Activated T-cell treated with anti-CD3 and anti-CD28 coated beads for 48 hours (primary cell): ENCODE results near the gene RNF113A.
"Not testable (repeated sequence)": the region's sequence is repeated elsewhere in the genome, so short reads cannot be mapped to it uniquely, and the experiment has no call there.

Experiments
- DNase-seq: peaks from one replicate; pipeline ENCODE4 v3.0.0-alpha.2; 2020; ENCODE audit warnings: low read depth

RNF113A gene

DNA sequence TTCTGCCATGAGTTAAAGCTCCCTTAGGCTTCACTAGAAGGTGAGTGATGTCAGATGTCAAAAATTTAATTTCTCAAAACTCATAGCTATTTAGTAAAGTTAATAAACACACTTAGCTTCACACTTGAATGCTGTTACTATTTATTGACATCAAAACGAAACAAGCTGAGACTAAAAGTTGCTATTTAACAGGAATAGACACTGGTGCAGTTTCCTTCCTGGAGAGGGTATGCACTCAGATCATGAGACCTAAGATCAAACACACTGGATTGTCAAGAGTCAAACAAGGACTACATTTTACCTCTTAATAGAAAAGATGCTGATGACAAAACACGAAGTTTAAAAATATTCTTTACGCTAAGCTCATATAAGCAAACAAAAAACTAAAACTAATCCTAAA lies 37.6 kb downstream of the RNF113A start:
- DNase-seq, result no peak

GRCh38 chrX:119828446-119828845 lies 43.1 kb downstream of the RNF113A start:
- DNase-seq, result no peak

- no peak for DNase-seq
Measured at GRCh38 chrX:119826399-119826959, 45.1 kb downstream of the RNF113A start.

DNA sequence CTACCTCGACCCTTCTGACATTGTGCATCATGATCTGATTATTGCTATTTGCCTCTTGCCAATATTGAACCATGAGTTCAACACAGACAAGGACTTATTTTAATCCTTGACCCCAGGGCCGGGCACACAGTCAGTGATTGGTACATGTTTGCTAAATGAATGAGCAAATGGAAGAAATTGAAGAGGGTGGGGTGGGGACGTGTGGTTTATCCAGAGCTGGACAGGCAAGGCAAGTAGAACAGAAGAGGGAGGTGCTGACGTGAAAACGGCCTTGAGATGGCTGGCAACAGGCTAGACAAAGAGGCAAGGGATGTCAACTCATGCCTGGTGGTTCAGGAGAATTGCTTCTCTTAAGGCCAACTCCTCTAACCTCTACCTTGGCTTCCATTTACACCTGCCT lies 47.3 kb downstream of the RNF113A start:
- DNase-seq, result not testable (repeated sequence)

DNA sequence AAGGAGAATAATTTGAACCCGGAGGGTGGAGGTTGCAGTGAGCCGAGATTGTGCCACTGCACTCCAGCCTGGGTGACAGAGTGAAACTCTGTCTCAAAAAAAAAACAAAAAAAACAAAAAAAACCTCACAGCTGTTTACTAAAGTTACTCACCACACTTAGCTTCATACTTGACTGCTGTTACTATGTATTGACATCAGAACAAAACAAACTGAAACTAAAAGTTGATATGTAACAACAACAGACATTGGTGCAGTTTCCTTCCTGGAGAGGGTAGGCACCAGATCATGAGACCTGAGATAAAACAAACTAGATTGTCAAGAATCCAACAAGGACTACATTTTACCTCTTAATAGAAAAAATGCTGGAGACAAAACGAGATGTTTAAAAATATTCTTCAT lies 49.8 kb downstream of the RNF113A start:
- DNase-seq, result not testable (repeated sequence)
